ENCODE data around the gene SIVA1.

The SIVA1 gene

GRCh38 chr14:104781271-104782077 lies 28.5 kb downstream of the SIVA1 start:
- peaks cover 4% of the 10 kb centered on the region for H3K4me1 Mint-ChIP-seq
- no peak overlapping the region for H3K4me3 Mint-ChIP-seq
- CTCF ChIA-PET, result interaction anchor here (0.9 to 1.2 kb wide), 2 partner anchors 10 to 13 kb away, joined by 3 to 4 read pairs; no protein-coding TSS in a partner anchor

GRCh38 chr14:104782086-104782807 lies 29.3 kb downstream of the SIVA1 start:
- H3K36me3 Mint-ChIP-seq, result peaks cover under 1% of the 10 kb centered on the region
- H3K27ac Mint-ChIP-seq, result no peak overlapping the region
- no peaks in the 10 kb centered on the region for H3K27me3 Mint-ChIP-seq
- peaks cover 10% of the 10 kb centered on the region for H3K4me1 Mint-ChIP-seq
- CTCF ChIA-PET, result no interaction called here
- no peaks in the 10 kb centered on the region for H3K9me3 Mint-ChIP-seq
- no peak overlapping the region for H3K4me3 Mint-ChIP-seq
- no peak for DNase-seq

More at GRCh38 chr14:104781271-104782077, 28.5 kb downstream of the SIVA1 start:
- no peak for DNase-seq
- H3K9me3 Mint-ChIP-seq, result no peaks in the 10 kb centered on the region
- H3K27me3 Mint-ChIP-seq, result no peaks in the 10 kb centered on the region
- no peak overlapping the region for H3K27ac Mint-ChIP-seq
- peaks cover 6% of the 10 kb centered on the region for H3K36me3 Mint-ChIP-seq

DNA sequence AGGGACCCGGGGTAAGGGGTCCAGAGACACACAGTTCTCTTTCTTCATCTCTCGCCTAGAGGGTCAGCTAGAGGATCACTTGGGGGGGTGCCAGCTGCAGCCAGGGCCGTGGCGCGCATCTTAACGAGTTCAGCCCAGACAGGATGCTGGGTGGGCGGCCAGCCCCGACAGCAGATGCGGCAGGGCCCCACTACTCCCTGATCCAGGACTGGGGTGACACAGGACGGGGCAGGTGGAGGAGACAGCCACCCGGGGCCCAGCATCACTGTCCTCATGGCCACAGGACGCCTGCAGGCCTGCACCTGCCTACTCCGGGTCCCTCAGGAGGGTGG lies 29.8 kb downstream of the SIVA1 start:
- H3K36me3 Mint-ChIP-seq, result no peaks in the 10 kb centered on the region
- no peaks in the 10 kb centered on the region for H3K27me3 Mint-ChIP-seq
- H3K4me3 Mint-ChIP-seq, result no peak overlapping the region
- H3K9me3 Mint-ChIP-seq, result no peaks in the 10 kb centered on the region
- no peak for DNase-seq
- H3K4me1 Mint-ChIP-seq, result peaks cover 10% of the 10 kb centered on the region
- H3K27ac Mint-ChIP-seq, result no peak overlapping the region
- CTCF ChIA-PET, result no interaction called here

DNA sequence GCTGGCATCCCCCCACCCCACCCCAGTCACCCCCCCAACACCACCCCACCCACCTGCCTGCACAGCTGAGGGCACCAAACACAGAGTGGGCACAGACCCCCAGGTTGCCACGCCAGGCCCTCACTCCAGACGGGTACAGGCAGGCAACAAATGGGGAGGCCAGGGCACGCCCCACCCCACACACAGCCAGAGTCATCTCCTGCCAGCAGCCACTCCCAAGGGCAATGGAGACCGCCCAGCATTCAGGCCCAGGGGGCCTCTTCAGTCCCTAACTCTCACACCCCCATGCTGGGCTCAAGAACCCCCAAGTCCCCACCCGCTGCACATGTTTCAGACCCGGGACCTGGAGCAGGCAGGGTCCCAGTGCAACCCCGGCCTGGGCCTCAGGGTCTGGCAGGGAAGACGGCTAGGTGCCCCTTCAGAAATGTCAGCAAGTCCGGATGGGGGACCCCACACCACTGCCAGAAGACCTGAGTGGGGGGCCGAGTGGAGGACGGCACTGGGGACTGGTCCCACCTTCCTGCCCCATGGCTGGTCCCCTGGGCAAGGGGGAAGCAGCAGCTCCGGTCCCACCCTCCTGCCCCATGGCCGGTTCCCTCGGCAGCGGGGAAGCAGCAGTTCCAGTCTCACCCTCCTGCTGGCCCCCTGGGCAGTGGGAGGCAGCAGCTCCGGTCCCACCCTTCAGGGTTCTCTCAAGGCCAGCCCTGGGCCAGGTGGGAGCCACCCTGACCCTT lies 30.7 kb downstream of the SIVA1 start:
- CTCF ChIA-PET, result no interaction called here

GRCh38 chr14:104784218-104784568 lies 31.2 kb downstream of the SIVA1 start:
- H3K36me3 Mint-ChIP-seq, result no peaks in the 10 kb centered on the region
- no peak overlapping the region for H3K27ac Mint-ChIP-seq
- H3K4me1 Mint-ChIP-seq, result peaks cover 10% of the 10 kb centered on the region
- H3K4me3 Mint-ChIP-seq, result no peak overlapping the region
- CTCF ChIA-PET, result no interaction called here
- DNase-seq, result no peak
- no peaks in the 10 kb centered on the region for H3K27me3 Mint-ChIP-seq
- no peaks in the 10 kb centered on the region for H3K9me3 Mint-ChIP-seq

More for the DNA sequence above, 30.7 kb downstream of the SIVA1 start:
- H3K27ac Mint-ChIP-seq, result no peak overlapping the region
- H3K36me3 Mint-ChIP-seq, result no peaks in the 10 kb centered on the region
- no peaks in the 10 kb centered on the region for H3K27me3 Mint-ChIP-seq
- H3K4me3 Mint-ChIP-seq, result no peak overlapping the region
- H3K4me1 Mint-ChIP-seq, result peaks cover 10% of the 10 kb centered on the region
- DNase-seq, result no peak
- H3K9me3 Mint-ChIP-seq, result no peaks in the 10 kb centered on the region

DNA sequence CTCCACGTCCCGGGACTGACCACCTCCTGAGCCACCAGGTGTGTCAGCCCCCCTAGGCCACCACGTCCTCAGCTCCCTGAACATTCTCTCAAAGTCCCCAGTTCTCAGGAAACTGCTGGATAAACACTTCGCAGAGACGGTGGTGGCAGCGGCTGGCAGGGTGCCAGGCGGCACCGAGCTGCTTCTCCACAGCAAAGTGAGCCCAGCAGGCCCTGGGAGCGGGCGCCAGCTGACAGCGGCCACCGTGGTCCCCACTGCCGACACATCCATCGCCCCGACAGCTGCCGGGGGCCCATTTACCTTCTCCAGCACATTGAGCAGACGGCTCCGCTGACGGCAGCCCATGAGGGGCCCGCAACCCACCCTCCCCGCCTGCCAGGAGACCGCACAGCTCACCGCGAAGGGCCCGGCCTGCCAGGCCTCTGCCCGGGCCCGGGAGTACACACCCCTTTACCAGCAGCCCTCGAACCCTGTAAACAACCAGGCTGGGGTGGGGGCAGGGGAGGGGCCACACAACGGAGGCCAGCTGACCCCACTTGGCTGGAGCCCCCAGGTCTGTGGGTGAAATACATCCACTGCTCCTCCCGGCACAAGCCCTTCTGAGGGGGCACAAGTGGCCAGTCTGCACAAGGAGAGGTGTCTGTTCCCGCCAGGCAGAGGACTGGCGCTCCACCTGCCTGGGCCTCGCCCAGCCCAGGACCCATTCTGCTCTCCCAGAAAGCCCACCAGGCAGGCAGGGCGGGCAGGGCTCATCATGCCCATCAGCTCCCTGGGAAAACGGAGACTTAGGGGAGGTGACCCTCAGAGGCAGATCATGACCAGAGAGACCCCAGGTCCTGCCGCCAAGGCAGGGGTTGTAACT lies 32.1 kb downstream of the SIVA1 start:
- Mint-ChIP-seq H3K36me3 (no peaks in the 10 kb centered on the region), H3K9me3 (no peaks in the 10 kb centered on the region), H3K27ac (no peak overlapping the region), H3K4me1 (peaks cover 10% of the 10 kb centered on the region), H3K4me3 (no peak overlapping the region), H3K27me3 (no peaks in the 10 kb centered on the region)
- CTCF ChIA-PET, result no interaction called here
- DNase-seq, result no peak

GRCh38 chr14:104785708-104786080 lies 32.7 kb downstream of the SIVA1 start:
- H3K36me3 Mint-ChIP-seq, result no peaks in the 10 kb centered on the region
- no peak overlapping the region for H3K4me3 Mint-ChIP-seq
- peaks cover 11% of the 10 kb centered on the region for H3K4me1 Mint-ChIP-seq
- CTCF ChIA-PET, result no interaction called here
- H3K9me3 Mint-ChIP-seq, result no peaks in the 10 kb centered on the region
- H3K27me3 Mint-ChIP-seq, result no peaks in the 10 kb centered on the region
- no peak overlapping the region for H3K27ac Mint-ChIP-seq
- DNase-seq, result no peak

DNA sequence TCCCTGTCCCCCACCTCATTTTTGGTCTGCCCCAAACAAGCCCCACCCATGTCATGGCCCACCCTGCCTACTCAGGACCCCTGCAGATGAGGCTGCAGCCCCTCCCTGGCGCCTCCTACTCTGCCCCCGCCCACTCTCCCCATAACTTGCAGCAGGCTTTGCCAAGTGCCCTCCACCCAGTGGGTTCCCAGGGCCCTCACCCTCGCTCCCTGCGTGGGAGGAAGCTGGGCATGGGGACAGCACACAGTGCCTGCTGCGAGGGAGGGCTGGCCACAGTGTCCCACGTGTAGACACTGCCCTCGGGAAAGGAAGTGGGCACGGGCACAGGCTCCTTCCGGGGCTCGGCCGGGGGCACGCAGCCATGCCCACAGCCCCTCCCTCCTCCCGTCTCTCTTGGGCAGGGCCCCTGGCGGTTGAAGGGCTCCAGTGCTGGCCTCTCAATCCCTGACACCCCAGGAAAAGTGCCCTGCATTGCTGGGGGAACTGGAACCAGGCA lies 33.2 kb downstream of the SIVA1 start:
- Mint-ChIP-seq H3K4me1 (peaks cover 15% of the 10 kb centered on the region), H3K4me3 (no peak overlapping the region), H3K27me3 (no peaks in the 10 kb centered on the region), H3K27ac (no peak overlapping the region), H3K36me3 (peaks cover 4% of the 10 kb centered on the region), H3K9me3 (no peaks in the 10 kb centered on the region)
- DNase-seq, result no peak
- CTCF ChIA-PET, result no interaction called here

DNA sequence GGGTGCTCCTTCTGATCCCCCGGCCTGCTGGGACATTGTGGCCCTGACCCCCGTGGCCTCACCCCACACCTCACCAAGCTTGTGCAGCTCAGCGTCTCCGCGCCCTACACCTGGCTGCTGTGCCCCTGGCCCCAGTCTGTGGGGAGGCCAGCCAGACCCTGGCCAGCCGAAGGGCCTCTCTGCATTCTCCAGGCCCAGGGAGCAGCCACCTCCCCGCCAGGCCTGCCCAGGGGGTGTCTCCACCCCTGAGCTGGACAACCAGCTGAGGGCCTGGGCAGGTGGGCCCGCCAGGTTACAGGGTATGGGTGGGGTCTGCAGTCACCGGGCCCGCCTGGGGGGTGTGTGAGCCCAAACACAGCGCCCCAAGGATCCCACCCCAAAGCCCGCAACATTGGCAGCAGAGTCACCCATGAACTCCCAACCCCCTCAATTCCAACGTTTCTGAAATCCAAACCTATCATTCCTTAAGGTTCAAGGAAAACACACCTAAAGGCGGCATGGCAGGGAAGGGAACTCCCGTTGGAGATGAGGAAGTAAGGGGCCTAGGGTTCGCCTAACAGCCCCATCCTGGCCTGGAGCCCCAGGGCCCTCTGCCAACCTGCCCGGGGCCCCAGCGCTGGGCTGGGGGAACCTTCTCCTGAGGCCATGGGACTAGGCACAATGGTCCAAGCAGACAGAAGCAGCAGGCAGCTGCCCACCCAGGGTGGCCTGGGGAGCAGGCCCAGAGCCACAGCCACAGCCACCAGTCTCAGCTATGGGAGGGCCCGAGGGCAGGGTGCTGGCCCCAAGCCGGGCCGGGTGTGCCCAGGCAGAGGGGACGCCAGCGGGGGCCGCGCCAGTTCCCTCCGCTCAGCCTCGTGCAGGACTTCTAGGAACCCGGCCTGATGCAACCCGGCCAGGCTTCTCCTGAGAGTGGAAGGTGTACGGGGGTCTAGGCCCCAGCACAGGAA lies 34.1 kb downstream of the SIVA1 start:
- peaks cover 9% of the 10 kb centered on the region for H3K36me3 Mint-ChIP-seq
- H3K4me3 Mint-ChIP-seq, result no peak overlapping the region
- H3K27ac Mint-ChIP-seq, result no peak overlapping the region
- no peaks in the 10 kb centered on the region for H3K27me3 Mint-ChIP-seq
- peaks cover 19% of the 10 kb centered on the region for H3K4me1 Mint-ChIP-seq
- DNase-seq, result no peak
- CTCF ChIA-PET, result interaction anchor here (1.9 kb wide), 1 partner anchor 19 kb away, joined by 5 read pairs; no protein-coding TSS in a partner anchor
- H3K9me3 Mint-ChIP-seq, result no peaks in the 10 kb centered on the region

DNA sequence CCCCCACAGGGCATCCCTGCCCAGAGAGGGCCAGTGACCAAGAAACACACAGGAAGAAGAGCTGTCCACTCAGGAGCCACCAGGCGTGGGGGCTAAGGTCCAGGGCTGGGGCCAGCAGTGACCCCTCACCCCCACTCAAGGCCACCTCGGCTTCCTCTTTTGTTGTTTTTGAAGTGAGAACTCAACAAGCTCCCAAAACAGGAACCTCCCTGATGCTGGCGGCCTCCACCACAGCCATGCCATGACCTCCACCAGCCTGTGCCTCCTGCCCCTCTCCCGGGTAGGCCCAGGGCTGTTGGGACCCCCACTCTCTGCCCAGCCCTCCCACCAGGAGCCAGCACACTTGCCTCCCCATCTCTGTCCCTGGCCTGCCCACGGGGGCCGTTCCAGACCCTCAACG lies 34.8 kb downstream of the SIVA1 start:
- H3K27me3 Mint-ChIP-seq, result no peaks in the 10 kb centered on the region
- H3K4me1 Mint-ChIP-seq, result peaks cover 21% of the 10 kb centered on the region
- H3K4me3 Mint-ChIP-seq, result no peak overlapping the region
- no peak overlapping the region for H3K27ac Mint-ChIP-seq
- H3K9me3 Mint-ChIP-seq, result no peaks in the 10 kb centered on the region
- CTCF ChIA-PET, result interaction anchor here (1.9 kb wide), 1 partner anchor 19 kb away, joined by 5 read pairs; no protein-coding TSS in a partner anchor
- DNase-seq, result no peak
- H3K36me3 Mint-ChIP-seq, result peaks cover 10% of the 10 kb centered on the region

GRCh38 chr14:104788161-104788818 lies 35.3 kb downstream of the SIVA1 start:
- DNase-seq, result no peak
- Mint-ChIP-seq H3K9me3 (no peaks in the 10 kb centered on the region), H3K27me3 (no peaks in the 10 kb centered on the region), H3K27ac (no peak overlapping the region), H3K4me3 (no peak overlapping the region), H3K4me1 (peaks cover 27% of the 10 kb centered on the region), H3K36me3 (peaks cover 10% of the 10 kb centered on the region)
- CTCF ChIA-PET, result interaction anchor here (1.9 kb wide), 1 partner anchor 20 kb away, joined by 5 read pairs; no protein-coding TSS in a partner anchor

GRCh38 chr14:104788873-104789663 lies 36.1 kb downstream of the SIVA1 start:
- H3K27me3 Mint-ChIP-seq, result no peaks in the 10 kb centered on the region
- H3K9me3 Mint-ChIP-seq, result no peaks in the 10 kb centered on the region
- DNase-seq, result no peak
- H3K4me1 Mint-ChIP-seq, result peaks cover 34% of the 10 kb centered on the region
- no peak overlapping the region for H3K4me3 Mint-ChIP-seq
- no peak overlapping the region for H3K27ac Mint-ChIP-seq
- CTCF ChIA-PET, result no interaction called here
- H3K36me3 Mint-ChIP-seq, result peaks cover 15% of the 10 kb centered on the region
